H1 (cell line): ENCODE results near the gene POLE2. TPM values are rescaled to one million over a fixed set of nuclear protein-coding genes. Genes with fewer than 3 reads are reported as not detected.
A peak's percentile ranks its signal among the peaks of the same experiment; 100 is the strongest.

ENCODE experiments used
- CTCF ChIA-PET: fragments of 300-600 bp; sonication (Branson Sonifier 250); formaldehyde crosslinking; loops from one replicate; lab custom pipeline; 2021; ENCODE audit not compliant: partially characterized antibody; lab: Charles Lee
- POLR2A ChIA-PET: fragments of 300-600 bp; sonication (Branson Sonifier 250); formaldehyde crosslinking; loops from one replicate; lab custom pipeline; 2021; ENCODE audit warnings: inconsistent platforms; ENCODE audit not compliant: partially characterized antibody; lab: Charles Lee
- DNase-seq, 2 experiments: peaks; one replicate each; pipeline versions ENCODE4 v3.0.0 to v3.0.0-alpha.2; 2010 to 2022; ENCODE audit warnings: low spot score in 2 of 2, low read depth in 1 of 2, mixed read lengths in 1 of 2
- FAIRE-seq: peaks from 2 replicates; lab custom pipeline; 2011; peaks lifted over from hg19 to GRCh38; lab: Jason Lieb, UNC
- H2AFZ ChIP-seq: 2 replicates; pipeline ENCODE4 v1.8.1; 2012; ENCODE audit warnings: low read length, inconsistent platforms
- H2AK5ac ChIP-seq: 2 replicates; pipeline ENCODE4 v1.6.1; 2013; ENCODE audit warnings: low read depth, low read length
- H2BK120ac ChIP-seq: replicated peaks from 2 replicates; pipeline ENCODE3; 2013; ENCODE audit warnings: low read depth, low read length, inconsistent platforms
- H2BK12ac ChIP-seq: 2 replicates; pipeline ENCODE4 v1.6.1; 2013; ENCODE audit warnings: low read depth, low read length
- H2BK15ac ChIP-seq: 2 replicates; pipeline ENCODE4 v1.6.1; 2013; ENCODE audit warnings: low read length
- H2BK20ac ChIP-seq: 2 replicates; pipeline ENCODE4 v1.6.1; 2013; ENCODE audit warnings: low read length
- H2BK5ac ChIP-seq: 2 replicates; pipeline ENCODE4 v1.6.1; 2013; ENCODE audit warnings: low read depth, low read length
- H3K14ac ChIP-seq: 2 replicates; pipeline ENCODE4 v1.6.1; 2013; ENCODE audit warnings: inconsistent platforms; ENCODE audit not compliant: insufficient read length
- H3K18ac ChIP-seq: 2 replicates; pipeline ENCODE4 v1.6.1; 2013; ENCODE audit warnings: low read length; ENCODE audit errors: extremely low read depth
- H3K23ac ChIP-seq: 2 replicates; pipeline ENCODE4 v1.6.1; 2013; ENCODE audit warnings: inconsistent platforms; ENCODE audit not compliant: insufficient read length
- H3K23me2 ChIP-seq: 2 replicates; pipeline ENCODE4 v1.6.1; 2013; ENCODE audit warnings: low read depth, low read length
- H3K27ac ChIP-seq: 2 replicates; pipeline ENCODE4 v1.6.1; 2011; ENCODE audit warnings: low read depth, low read length, inconsistent platforms
- H3K27me3 ChIP-seq, 4 experiments: replicated peaks in 1 of 4; 1 replicate in 1 of 4; 2 replicates in 3 of 4; pipeline versions ENCODE4 v1.6.1 to v1.8.1; 2011 to 2013; ENCODE audit warnings: low read length in 3 of 4, mild to moderate bottlenecking in 3 of 4, inconsistent platforms in 2 of 4, mixed read lengths in 2 of 4, moderate library complexity in 1 of 4; ENCODE audit not compliant: control insufficient read depth in 3 of 4, insufficient read depth in 3 of 4; ENCODE audit errors: extremely low read depth in 1 of 4
- H3K36me3 ChIP-seq, 4 experiments: 2 replicates each; pipeline versions ENCODE4 v1.6.1 to v1.8.1; 2011 to 2013; ENCODE audit warnings: mild to moderate bottlenecking in 4 of 4, low read length in 3 of 4, moderate library complexity in 2 of 4, control low read depth in 1 of 4, inconsistent platforms in 1 of 4; ENCODE audit not compliant: insufficient read depth in 4 of 4, control insufficient read depth in 2 of 4
- H3K4ac ChIP-seq: replicated peaks from 2 replicates; pipeline ENCODE3; 2013; ENCODE audit warnings: low read length, low read depth, mixed read lengths, inconsistent platforms; ENCODE audit not compliant: insufficient read length
- H3K4me1 ChIP-seq, 4 experiments: replicated peaks in 1 of 4; 1 replicate in 1 of 4; 2 replicates in 3 of 4; pipeline versions ENCODE4 v1.6.1 to v1.8.1; 2011 to 2013; ENCODE audit warnings: low read length in 3 of 4, inconsistent platforms in 2 of 4, mixed read lengths in 1 of 4; ENCODE audit not compliant: insufficient read depth in 4 of 4, control insufficient read depth in 3 of 4
- H3K4me2 ChIP-seq, 2 experiments: 2 replicates each; pipeline versions ENCODE4 v1.6.1 to v1.8.1; 2011 to 2013; ENCODE audit warnings: low read depth in 2 of 2, low read length in 2 of 2, control low read depth in 1 of 2, inconsistent platforms in 1 of 2, mild to moderate bottlenecking in 1 of 2; ENCODE audit not compliant: insufficient read depth in 1 of 2
- H3K4me3 ChIP-seq, 4 experiments: fragments of 200-600, 300-600 bp in 1 of 4; sonication (generic), shearing (Covaris generic), sonication (Bioruptor Twin) in 1 of 4; 2 replicates each; pipeline versions ENCODE4 v1.5.1 to v1.8.1; 2011 to 2016; ENCODE audit warnings: low read length in 4 of 4, low read depth in 3 of 4, control low read depth in 2 of 4, inconsistent platforms in 2 of 4, mild to moderate bottlenecking in 2 of 4, mixed read lengths in 1 of 4, moderate library complexity in 1 of 4; ENCODE audit not compliant: insufficient read depth in 2 of 4; ENCODE audit errors: extremely low read depth in 1 of 4
- H3K56ac ChIP-seq: replicated peaks from 2 replicates; pipeline ENCODE3; 2013; ENCODE audit warnings: low read depth, mild to moderate bottlenecking, mixed read lengths, low read length, inconsistent platforms; ENCODE audit not compliant: insufficient read length
- H3K79me1 ChIP-seq: 2 replicates; pipeline ENCODE4 v1.6.1; 2013; ENCODE audit warnings: low read depth, low read length, control low read depth
- H3K79me2 ChIP-seq, 2 experiments: 2 replicates each; pipeline versions ENCODE4 v1.6.1 to v1.8.1; 2012 to 2013; ENCODE audit warnings: low read length in 2 of 2, mild to moderate bottlenecking in 2 of 2, inconsistent platforms in 1 of 2; ENCODE audit not compliant: insufficient read depth in 2 of 2, control insufficient read depth in 1 of 2
- H3K9ac ChIP-seq, 4 experiments: replicated peaks in 1 of 4; 1 replicate in 1 of 4; 2 replicates in 3 of 4; pipeline versions ENCODE4 v1.6.1 to v1.8.1; 2011 to 2013; ENCODE audit warnings: low read depth in 3 of 4, low read length in 3 of 4, control low read depth in 2 of 4, mild to moderate bottlenecking in 2 of 4, moderate library complexity in 2 of 4, inconsistent platforms in 1 of 4; ENCODE audit errors: extremely low read depth in 1 of 4
- H3K9me3 ChIP-seq, 2 experiments: 2 replicates each; pipeline versions ENCODE4 v1.6.1 to v1.8.1; 2012 to 2013; ENCODE audit warnings: mild to moderate bottlenecking in 2 of 2, moderate library complexity in 2 of 2, control low read depth in 1 of 2, inconsistent platforms in 1 of 2, low read depth in 1 of 2, low read length in 1 of 2, mixed read lengths in 1 of 2; ENCODE audit not compliant: insufficient read depth in 2 of 2
- H4K20me1 ChIP-seq, 2 experiments: replicated peaks in 1 of 2; 2 replicates each; pipeline versions ENCODE3 to v1.8.1; 2011 to 2013; ENCODE audit warnings: inconsistent platforms in 2 of 2, low read length in 2 of 2, mild to moderate bottlenecking in 1 of 2; ENCODE audit not compliant: insufficient read depth in 2 of 2, control insufficient read depth in 1 of 2
- H4K5ac ChIP-seq: 2 replicates; pipeline ENCODE4 v1.6.1; 2013; ENCODE audit warnings: low read length, low read depth, mixed read lengths, inconsistent platforms; ENCODE audit not compliant: insufficient read length
- H4K8ac ChIP-seq: 2 replicates; pipeline ENCODE4 v1.8.0; 2013; ENCODE audit warnings: mild to moderate bottlenecking, moderate library complexity, low read length, inconsistent platforms; ENCODE audit not compliant: insufficient read depth; ENCODE audit errors: extremely low read depth
- H4K91ac ChIP-seq: replicated peaks from 2 replicates; pipeline ENCODE3; 2013; ENCODE audit warnings: low read length, mixed read lengths, inconsistent platforms; ENCODE audit not compliant: insufficient read length
- CTCF ChIP-seq, 3 experiments: IDR thresholded peaks; 1 replicate in 2 of 3; 2 replicates in 1 of 3; pipeline versions ENCODE4 v1.5.1 to v1.6.1; 2011; ENCODE audit warnings: low read length in 3 of 3, mild to moderate bottlenecking in 3 of 3, inconsistent platforms in 2 of 3, low read depth in 1 of 3, moderate library complexity in 1 of 3; ENCODE audit not compliant: insufficient read depth in 1 of 3; ENCODE audit errors: control extremely low read depth in 1 of 3
- GABPA ChIP-seq: IDR thresholded peaks from 2 replicates; pipeline ENCODE4 v1.6.1; 2011; ENCODE audit warnings: mild to moderate bottlenecking, low read length, moderate library complexity, borderline replicate concordance; ENCODE audit not compliant: insufficient read depth
- NANOG ChIP-seq: IDR thresholded peaks from 2 replicates; pipeline ENCODE4 v1.6.1; 2011; ENCODE audit warnings: low read length, low read depth, mild to moderate bottlenecking, inconsistent platforms; ENCODE audit not compliant: insufficient read depth, poor library complexity, severe bottlenecking
- RBBP5 ChIP-seq: IDR thresholded peaks from 2 replicates; pipeline ENCODE4 v1.7.1; 2012; ENCODE audit warnings: low read depth, mild to moderate bottlenecking, inconsistent platforms, low read length, moderate library complexity, borderline replicate concordance
- SP2 ChIP-seq: IDR thresholded peaks from 2 replicates; pipeline ENCODE4 v1.6.1; 2012; ENCODE audit warnings: mild to moderate bottlenecking, low read length, inconsistent platforms
- SRF ChIP-seq: IDR thresholded peaks from 2 replicates; pipeline ENCODE4 v1.6.1; 2011; ENCODE audit warnings: mild to moderate bottlenecking, low read depth, low read length, moderate library complexity
- TAF1 ChIP-seq: IDR thresholded peaks from 2 replicates; pipeline ENCODE4 v1.6.1; 2011; ENCODE audit warnings: mild to moderate bottlenecking, low read depth, low read length
- WGBS, 2 experiments: shearing (Covaris generic) in 1 of 2; methylation state at CpG; one replicate each; pipeline versions ENCODE4 v1.1.6 to v1.1.7; 2013 to 2015; ENCODE audit warnings: low lambda C conversion rate in 2 of 2, mixed read lengths in 2 of 2, inconsistent platforms in 1 of 2, low coverage in 1 of 2, missing lambda C conversion rate in 1 of 2; ENCODE audit not compliant: insufficient replicate concordance in 2 of 2, insufficient coverage in 1 of 2, insufficient read length in 1 of 2; ENCODE audit errors: extremely low coverage in 1 of 2, missing lambda C conversion rate in 1 of 2; 5-methylcytosine and 5-hydroxymethylcytosine counted together
- polyA plus RNA-seq, 7 experiments: library from polyadenylated mRNA; depleted of rRNA in 3 of 7; stranded (reverse) in 5 of 7; unstranded in 2 of 7; fragments of >200 nt in 5 of 7; fragments of 200-250 nt in 2 of 7; gene quantifications; 1 replicate in 5 of 7; 2 replicates in 1 of 7; 4 replicates in 1 of 7; pipeline versions ENCODE4 v1.2.1 to v1.2.3, GENCODE V29; 2011 to 2013; ENCODE audit warnings: missing spikeins in 2 of 7, mixed read lengths in 2 of 7
- total RNA-seq: library from RNA; stranded (reverse); fragmentation: NEBNext Ultra II Directional; extraction: Animal tissue kit (Norgen Biotek cat#: 25700); gene quantifications from 2 replicates; pipeline ENCODE4 v1.2.1, GENCODE V29; 2021

POLE2 gene
- total and polyA plus RNA-seq, 2 of the 8 experiments (the other 6 are each of a cell fraction or from before 2014, with no cell fraction given) = 31.2 to 41.7 TPM

GRCh38 chr14:49692811-49693734, 5.1 kb upstream of the POLE2 start, which contains the start of gene KLHDC1:
Gene KLHDC1 (plus strand): TSS chr14:49693120. CDS start chr14:49693195, 75 bp downstream.
- FAIRE-seq = no peak
- Histone ChIP-seq H4K91ac (peak within 1 kb of the TSS; percentile 89), H4K8ac (peak within 1 kb of the TSS; percentile 90), H3K79me1 (no peaks in the 10 kb centered on the region), H3K23ac (no peak within 1 kb of the TSS), H3K14ac (no peak within 1 kb of the TSS), H3K56ac (no peak within 1 kb of the TSS), H3K27me3 (peaks cover 0 to 13% (median 7%) of the 10 kb centered on the region in 4 experiments), H3K4me1 (peaks cover 0 to 9% (median 4%) of the 10 kb centered on the region in 4 experiments; a peak in 6 of 7 replicates), H3K4ac (peak within 1 kb of the TSS; percentile 53), H3K18ac (peak within 1 kb of the TSS; percentile 99), H3K9me3 (no peaks in the 10 kb centered on the region), H3K23me2 (peaks cover 10% of the 10 kb centered on the region), H3K79me2 (no peaks in the 10 kb centered on the region), H3K4me3 (peak within 1 kb of the TSS; percentile 58 to 89 (median 76)), H3K4me2 (peak within 1 kb of the TSS; percentile 83 to 96), H2AK5ac (no peak within 1 kb of the TSS), H3K27ac (peak within 1 kb of the TSS; percentile 33; the same call in 1 of the 2 replicates), H2BK15ac (peak within 1 kb of the TSS; percentile 89; the same call in 1 of the 2 replicates), H2AFZ (peak within 1 kb of the TSS; percentile 84; the same call in 1 of the 2 replicates), H2BK120ac (no peak within 1 kb of the TSS), H4K5ac (no peak within 1 kb of the TSS), H2BK20ac (0 out of 2 replicates have a peak within 1 kb of the TSS, but pooled peaks have one; percentile 26), H3K36me3 (no peaks in the 10 kb centered on the region), H2BK5ac (peak within 1 kb of the TSS; percentile 64; the same call in 1 of the 2 replicates), H2BK12ac (peak within 1 kb of the TSS; percentile 90; the same call in 1 of the 2 replicates), H4K20me1 (no peaks in the 10 kb centered on the region), H3K9ac (peak within 1 kb of the TSS; percentile 15 to 88 (median 77); a peak in 6 of 7 replicates)
- WGBS, 2 experiments = 6% methylated on average over 55 of the region's 88 CpGs; no CpG with 5 or more reads in 1 of the 2 experiments
- ChIA-PET POLR2A (interaction anchor here (0.6 to 3.1 kb wide), 10 partner anchors 13 to 190 kb away, joined by 3 to 30 read pairs (median 3); partner anchors contain the start of genes DNAAF2, KLHDC2 and LRR1), CTCF (interaction anchor here (0.7 kb wide), 1 partner anchor 64 kb away, joined by 3 read pairs; no protein-coding TSS in a partner anchor)
- peak in 1 of 2 experiments; percentile 77 for DNase-seq
- no peak for TF ChIP-seq CTCF (IDR thresholded peaks at IDR 0.05; ENCODE audit: control extremely low read depth in 1 of 3, insufficient read depth in 1 of 3, low read depth in 1 of 3, low read length in 3 of 3)
- no peak for TF ChIP-seq SP2
- peak; percentile 65 for TF ChIP-seq TAF1
- 0 out of 2 replicates have a peak, but pooled peaks have one; percentile 78 for TF ChIP-seq RBBP5
- no peak for TF ChIP-seq SRF
- TF ChIP-seq NANOG = no peak
- no peak for TF ChIP-seq GABPA
